SK-N-SH treated with all-trans-retinoic acid at 6 μM for 48 hours (cell line): Measurements from ENCODE around the gene IL20.

ENCODE experiments used
- ATAC-seq: fragments of 200-7000 bp; cut with Tn5 transposase; 3 replicates; pipeline ENCODE4 v1.9.1; 2020; ENCODE audit warnings: mild to moderate bottlenecking, moderate library complexity
- BACH2 ChIP-seq: fragments of 250-450 bp; sonication (Bioruptor Pico); IDR thresholded peaks from 2 replicates; pipeline ENCODE4 v1.9.0; 2021; ENCODE audit warnings: mild to moderate bottlenecking, borderline replicate concordance
- GLIS3 ChIP-seq: fragments of 250-450 bp; sonication (Bioruptor Pico); IDR thresholded peaks from 2 replicates; pipeline ENCODE4 v1.5.0; 2020; ENCODE audit warnings: mild to moderate bottlenecking, moderate library complexity
- ISL1 ChIP-seq: fragments of 250-450 bp; sonication (Bioruptor Pico); IDR thresholded peaks from 2 replicates; pipeline ENCODE4 v2.1.2; 2022; ENCODE audit warnings: mild to moderate bottlenecking, moderate library complexity
- OSR1 ChIP-seq: fragments of 250-450 bp; sonication (Bioruptor Pico); IDR thresholded peaks from 2 replicates; pipeline ENCODE4 v1.8.0; 2022; ENCODE audit warnings: moderate library complexity, mild to moderate bottlenecking, inconsistent platforms
- PPARA ChIP-seq: fragments of 250-450 bp; sonication (Bioruptor Pico); IDR thresholded peaks from 2 replicates; pipeline ENCODE4 v1.5.0; 2020; ENCODE audit warnings: mild to moderate bottlenecking, borderline replicate concordance
- RARB ChIP-seq: fragments of 250-450 bp; sonication (Bioruptor Pico); IDR thresholded peaks from 2 replicates; pipeline ENCODE4 v1.8.0; 2021; ENCODE audit warnings: mild to moderate bottlenecking, moderate library complexity
- SNAI2 ChIP-seq: fragments of 250-450 bp; sonication (Bioruptor Pico); IDR thresholded peaks from 2 replicates; pipeline ENCODE4 v1.5.0; 2020; ENCODE audit warnings: mild to moderate bottlenecking, moderate library complexity
- TCF4 ChIP-seq: fragments of 250-450 bp; sonication (Bioruptor Pico); IDR thresholded peaks from 2 replicates; pipeline ENCODE4 v1.8.0; 2021; ENCODE audit warnings: mild to moderate bottlenecking, moderate library complexity, borderline replicate concordance
- TOX ChIP-seq: fragments of 250-450 bp; sonication (Bioruptor Pico); IDR thresholded peaks from 2 replicates; pipeline ENCODE4 v1.8.0; 2021; ENCODE audit warnings: mild to moderate bottlenecking, moderate library complexity, borderline replicate concordance
- ZC3H10 ChIP-seq: fragments of 250-450 bp; sonication (Bioruptor Pico); IDR thresholded peaks from 2 replicates; pipeline ENCODE4 v1.5.1; 2021; ENCODE audit warnings: mild to moderate bottlenecking, moderate library complexity
- ZFP3 ChIP-seq: fragments of 250-450 bp; sonication (Bioruptor Pico); IDR thresholded peaks from 2 replicates; pipeline ENCODE4 v1.5.0; 2020; ENCODE audit warnings: mild to moderate bottlenecking, moderate library complexity
- ZFP30 ChIP-seq: fragments of 450-650 bp; formaldehyde crosslinking; IDR thresholded peaks from 2 replicates; pipeline ENCODE4 v1.5.0; 2022; ENCODE audit warnings: mild to moderate bottlenecking, moderate library complexity
- ZNF565 ChIP-seq: fragments of 450-650 bp; formaldehyde crosslinking; conservative IDR thresholded peaks from 2 replicates; pipeline ENCODE4 v1.5.0; 2020; ENCODE audit warnings: low read depth, mild to moderate bottlenecking, moderate library complexity
- ZNF70 ChIP-seq: fragments of 450-650 bp; formaldehyde crosslinking; IDR thresholded peaks from 2 replicates; pipeline ENCODE4 v1.5.0; 2020; ENCODE audit warnings: mild to moderate bottlenecking, moderate library complexity
- ZNF8 ChIP-seq: fragments of 450-650 bp; formaldehyde crosslinking; IDR thresholded peaks from 2 replicates; pipeline ENCODE4 v1.5.0; 2020; ENCODE audit warnings: mild to moderate bottlenecking, moderate library complexity
- TF ChIP-seq, protein P1 (sequence below): fragments of 250-450 bp; sonication (Bioruptor Pico); IDR thresholded peaks from 2 replicates; pipeline ENCODE4 v1.5.1; 2020; ENCODE audit warnings: low read depth, mild to moderate bottlenecking, moderate library complexity
- TF ChIP-seq, protein P2 (sequence below): fragments of 250-450 bp; sonication (Bioruptor Pico); IDR thresholded peaks from 2 replicates; pipeline ENCODE4 v1.5.1; 2021; ENCODE audit warnings: mild to moderate bottlenecking, moderate library complexity
- TF ChIP-seq, protein P3 (sequence below): fragments of 250-450 bp; sonication (Bioruptor Pico); IDR thresholded peaks from 2 replicates; pipeline ENCODE4 v1.8.0; 2021; ENCODE audit warnings: low read depth, mild to moderate bottlenecking, moderate library complexity, borderline replicate concordance

The IL20 gene

DNA sequence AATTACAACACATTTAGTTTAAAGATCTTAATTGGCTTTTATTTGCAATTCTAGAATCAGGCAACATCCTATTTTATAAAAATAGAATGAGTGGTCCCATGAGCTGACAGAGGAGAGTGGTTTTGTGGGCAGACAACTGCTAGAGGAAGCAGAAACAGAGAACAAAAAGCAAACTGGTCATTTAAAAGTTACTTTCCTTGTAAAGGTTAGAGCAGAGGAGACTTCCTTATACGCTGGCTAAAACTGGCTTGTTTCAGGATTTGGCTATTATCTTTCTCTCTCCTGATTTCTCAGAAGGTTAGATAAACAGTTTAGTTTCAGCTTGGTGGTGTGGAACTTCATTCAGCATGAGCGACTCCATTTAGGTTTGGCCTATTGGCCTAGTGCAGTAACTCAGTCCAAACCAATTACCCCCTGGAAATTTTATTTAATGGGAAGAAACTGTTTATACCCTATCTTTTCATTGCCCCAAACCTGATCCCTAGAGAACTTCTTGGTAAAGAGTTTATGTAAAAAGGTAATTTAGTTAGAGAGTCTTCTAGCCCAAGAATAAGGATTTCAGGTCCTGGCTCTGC lies 32.2 kb upstream of the IL20 start:
- no peak for TF ChIP-seq GLIS3 (CRISPR knock-in tag)
- no peak for TF ChIP-seq TOX (CRISPR knock-in tag)
- no peak for TF ChIP-seq ZNF565 (CRISPR knock-in tag)
- TF ChIP-seq, all 23 proteins: peak for 0
- no peak for ATAC-seq

DNA sequence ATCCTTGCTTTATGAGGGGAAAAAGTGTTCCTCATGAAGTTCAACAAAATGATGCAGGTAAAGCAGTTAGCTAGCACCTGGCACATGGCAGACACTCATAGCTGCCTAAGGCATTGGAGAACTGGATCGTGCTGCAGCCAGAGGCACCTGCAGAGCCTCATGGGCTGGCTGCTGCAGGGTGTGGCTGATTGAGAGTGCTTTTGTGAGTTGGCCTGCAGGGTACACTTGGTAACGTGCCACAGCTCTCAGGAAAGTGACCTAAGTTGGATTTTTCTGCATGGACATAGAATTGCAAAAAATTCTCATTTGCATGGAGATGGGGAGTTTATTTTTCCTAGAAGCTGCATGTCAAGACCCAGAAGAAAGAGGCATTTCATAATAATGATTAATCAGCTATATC lies 31.6 kb upstream of the IL20 start:
- ATAC-seq, result no peak

DNA sequence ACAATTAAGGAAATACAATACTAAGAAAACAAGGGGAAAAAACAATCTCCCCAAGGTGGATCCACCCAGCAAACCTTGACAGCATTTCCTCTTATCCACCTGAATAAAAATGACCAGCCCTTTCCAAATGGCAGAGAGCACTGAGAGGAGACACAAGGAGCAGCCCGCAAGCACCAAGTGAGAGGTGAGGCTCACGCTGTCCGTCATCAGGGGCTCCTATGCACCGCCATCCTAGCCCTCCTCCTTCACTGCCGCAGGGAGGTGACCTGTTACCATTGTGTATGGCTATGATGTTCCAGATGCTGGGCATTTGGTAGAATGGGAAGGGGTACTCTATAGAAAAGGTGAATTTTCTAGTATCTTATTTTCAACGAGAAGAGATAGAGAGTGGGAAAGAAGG lies 31.2 kb upstream of the IL20 start:
- TF ChIP-seq ISL1 (CRISPR knock-in tag) (no peak), TOX (CRISPR knock-in tag) (no peak), PPARA (CRISPR knock-in tag) (no peak), SNAI2 (no peak), ZFP30 (no peak), BACH2 (no peak), ZNF8 (CRISPR knock-in tag) (no peak), TCF4 (no peak), RARB (CRISPR knock-in tag) (no peak), GLIS3 (CRISPR knock-in tag) (no peak), OSR1 (no peak), ZNF565 (CRISPR knock-in tag) (no peak)
- TF ChIP-seq, protein P1, sequence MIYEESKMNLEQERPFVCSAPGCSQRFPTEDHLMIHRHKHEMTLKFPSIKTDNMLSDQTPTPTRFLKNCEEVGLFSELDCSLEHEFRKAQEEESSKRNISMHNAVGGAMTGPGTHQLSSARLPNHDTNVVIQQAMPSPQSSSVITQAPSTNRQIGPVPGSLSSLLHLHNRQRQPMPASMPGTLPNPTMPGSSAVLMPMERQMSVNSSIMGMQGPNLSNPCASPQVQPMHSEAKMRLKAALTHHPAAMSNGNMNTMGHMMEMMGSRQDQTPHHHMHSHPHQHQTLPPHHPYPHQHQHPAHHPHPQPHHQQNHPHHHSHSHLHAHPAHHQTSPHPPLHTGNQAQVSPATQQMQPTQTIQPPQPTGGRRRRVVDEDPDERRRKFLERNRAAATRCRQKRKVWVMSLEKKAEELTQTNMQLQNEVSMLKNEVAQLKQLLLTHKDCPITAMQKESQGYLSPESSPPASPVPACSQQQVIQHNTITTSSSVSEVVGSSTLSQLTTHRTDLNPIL (CRISPR knock-in tag), result no peak
- TF ChIP-seq, protein P2, sequence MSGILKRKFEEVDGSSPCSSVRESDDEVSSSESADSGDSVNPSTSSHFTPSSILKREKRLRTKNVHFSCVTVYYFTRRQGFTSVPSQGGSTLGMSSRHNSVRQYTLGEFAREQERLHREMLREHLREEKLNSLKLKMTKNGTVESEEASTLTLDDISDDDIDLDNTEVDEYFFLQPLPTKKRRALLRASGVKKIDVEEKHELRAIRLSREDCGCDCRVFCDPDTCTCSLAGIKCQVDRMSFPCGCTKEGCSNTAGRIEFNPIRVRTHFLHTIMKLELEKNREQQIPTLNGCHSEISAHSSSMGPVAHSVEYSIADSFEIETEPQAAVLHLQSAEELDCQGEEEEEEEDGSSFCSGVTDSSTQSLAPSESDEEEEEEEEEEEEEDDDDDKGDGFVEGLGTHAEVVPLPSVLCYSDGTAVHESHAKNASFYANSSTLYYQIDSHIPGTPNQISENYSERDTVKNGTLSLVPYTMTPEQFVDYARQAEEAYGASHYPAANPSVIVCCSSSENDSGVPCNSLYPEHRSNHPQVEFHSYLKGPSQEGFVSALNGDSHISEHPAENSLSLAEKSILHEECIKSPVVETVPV (CRISPR knock-in tag), result no peak
- no peak for ATAC-seq

More for the DNA sequence above, 31.6 kb upstream of the IL20 start:
- no peak for TF ChIP-seq ZNF70
- no peak for TF ChIP-seq BACH2

DNA sequence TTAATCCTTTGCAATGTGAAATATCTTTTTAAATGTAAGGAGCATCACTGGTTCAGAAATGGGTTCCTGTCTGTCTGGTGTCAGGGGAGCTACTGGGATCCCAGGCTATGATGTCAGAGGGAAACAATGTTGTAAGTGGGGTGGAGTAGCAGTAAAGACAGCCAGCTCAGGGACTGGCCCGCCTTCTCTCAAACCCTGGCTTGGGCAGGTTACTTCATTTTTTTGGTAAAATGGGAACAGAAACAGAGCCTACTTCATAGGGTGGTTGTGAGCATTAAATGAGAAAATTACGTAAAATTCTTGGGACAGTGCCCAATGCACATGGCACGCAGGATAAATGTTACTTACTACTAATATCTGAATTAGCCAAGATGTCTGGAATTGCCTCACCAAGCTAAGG lies 30.7 kb upstream of the IL20 start:
- TF ChIP-seq SNAI2 (no peak), OSR1 (no peak)
- no peak for ATAC-seq

DNA sequence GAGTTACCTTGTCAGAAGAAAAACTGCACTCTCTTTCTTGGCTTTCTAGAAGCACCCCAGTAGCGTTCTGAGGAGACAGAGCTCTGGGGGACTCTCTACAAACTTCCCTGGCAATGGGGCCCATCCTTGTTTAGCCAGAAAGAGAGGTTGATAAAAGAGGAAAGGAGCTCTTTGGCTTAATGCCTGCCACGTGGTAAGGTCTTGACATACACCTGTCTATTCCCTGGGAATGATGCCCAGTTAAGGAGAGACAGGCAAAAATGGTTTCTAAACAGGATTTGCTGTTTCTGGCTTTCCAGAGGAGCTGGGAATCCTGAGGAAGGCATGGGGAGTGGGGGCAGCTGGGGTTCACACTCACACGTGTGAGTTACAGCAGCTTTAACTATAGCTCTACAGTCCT lies 30.2 kb upstream of the IL20 start:
- TF ChIP-seq PPARA (CRISPR knock-in tag), result no peak
- no peak for TF ChIP-seq ZNF8 (CRISPR knock-in tag)
- TF ChIP-seq, protein P2 (CRISPR knock-in tag), result no peak
- TF ChIP-seq ZFP3 (CRISPR knock-in tag), result no peak
- no peak for TF ChIP-seq TOX (CRISPR knock-in tag)
- TF ChIP-seq, protein P3, sequence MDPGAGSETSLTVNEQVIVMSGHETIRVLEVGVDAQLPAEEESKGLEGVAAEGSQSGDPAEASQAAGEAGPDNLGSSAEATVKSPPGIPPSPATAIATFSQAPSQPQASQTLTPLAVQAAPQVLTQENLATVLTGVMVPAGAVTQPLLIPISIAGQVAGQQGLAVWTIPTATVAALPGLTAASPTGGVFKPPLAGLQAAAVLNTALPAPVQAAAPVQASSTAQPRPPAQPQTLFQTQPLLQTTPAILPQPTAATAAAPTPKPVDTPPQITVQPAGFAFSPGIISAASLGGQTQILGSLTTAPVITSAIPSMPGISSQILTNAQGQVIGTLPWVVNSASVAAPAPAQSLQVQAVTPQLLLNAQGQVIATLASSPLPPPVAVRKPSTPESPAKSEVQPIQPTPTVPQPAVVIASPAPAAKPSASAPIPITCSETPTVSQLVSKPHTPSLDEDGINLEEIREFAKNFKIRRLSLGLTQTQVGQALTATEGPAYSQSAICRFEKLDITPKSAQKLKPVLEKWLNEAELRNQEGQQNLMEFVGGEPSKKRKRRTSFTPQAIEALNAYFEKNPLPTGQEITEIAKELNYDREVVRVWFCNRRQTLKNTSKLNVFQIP (CRISPR knock-in tag), result no peak
- TF ChIP-seq OSR1, result no peak
- no peak for TF ChIP-seq ZC3H10 (CRISPR knock-in tag)
- TF ChIP-seq BACH2, result no peak
- TF ChIP-seq ISL1 (CRISPR knock-in tag), result no peak
- no peak for TF ChIP-seq SNAI2
- TF ChIP-seq, protein P1 (CRISPR knock-in tag), result no peak
- ATAC-seq, result no peak
